ENCODE measurements around the gene SLAMF7.

DNA sequence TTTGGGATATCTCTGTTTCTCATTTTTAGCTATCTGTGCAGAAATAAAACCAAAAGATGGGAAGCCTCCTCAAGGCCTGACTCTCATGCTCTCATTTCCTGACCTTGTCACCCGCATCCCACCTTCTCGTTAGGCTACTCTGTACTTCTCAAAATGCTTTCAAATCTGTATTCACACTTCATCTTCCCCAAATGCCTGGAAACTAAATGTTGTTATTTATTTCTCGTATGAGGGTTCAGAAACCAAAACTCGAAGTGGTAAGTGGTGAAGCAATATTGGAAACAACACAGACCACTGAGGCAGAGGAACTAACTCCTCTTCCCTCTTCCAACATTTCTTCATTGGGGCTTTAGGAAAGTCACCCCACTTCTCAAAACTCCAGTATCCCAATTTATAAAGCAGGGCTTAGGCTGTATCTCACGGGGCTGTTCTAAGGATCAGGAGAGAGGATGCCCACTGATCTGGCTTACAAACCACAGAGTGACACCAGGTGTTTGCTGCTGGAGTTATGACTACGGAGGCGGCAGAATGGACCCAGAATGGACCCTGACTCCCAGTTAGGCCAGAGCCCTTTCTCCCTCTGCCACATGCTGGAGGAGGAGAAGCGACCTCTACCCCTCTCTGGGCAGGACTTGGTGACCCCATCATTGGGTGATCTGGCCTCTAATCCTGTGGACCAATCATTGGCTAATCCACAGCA, 3.5 kb downstream of the SLAMF7 start:
- TF ChIP-seq, protein P1, sequence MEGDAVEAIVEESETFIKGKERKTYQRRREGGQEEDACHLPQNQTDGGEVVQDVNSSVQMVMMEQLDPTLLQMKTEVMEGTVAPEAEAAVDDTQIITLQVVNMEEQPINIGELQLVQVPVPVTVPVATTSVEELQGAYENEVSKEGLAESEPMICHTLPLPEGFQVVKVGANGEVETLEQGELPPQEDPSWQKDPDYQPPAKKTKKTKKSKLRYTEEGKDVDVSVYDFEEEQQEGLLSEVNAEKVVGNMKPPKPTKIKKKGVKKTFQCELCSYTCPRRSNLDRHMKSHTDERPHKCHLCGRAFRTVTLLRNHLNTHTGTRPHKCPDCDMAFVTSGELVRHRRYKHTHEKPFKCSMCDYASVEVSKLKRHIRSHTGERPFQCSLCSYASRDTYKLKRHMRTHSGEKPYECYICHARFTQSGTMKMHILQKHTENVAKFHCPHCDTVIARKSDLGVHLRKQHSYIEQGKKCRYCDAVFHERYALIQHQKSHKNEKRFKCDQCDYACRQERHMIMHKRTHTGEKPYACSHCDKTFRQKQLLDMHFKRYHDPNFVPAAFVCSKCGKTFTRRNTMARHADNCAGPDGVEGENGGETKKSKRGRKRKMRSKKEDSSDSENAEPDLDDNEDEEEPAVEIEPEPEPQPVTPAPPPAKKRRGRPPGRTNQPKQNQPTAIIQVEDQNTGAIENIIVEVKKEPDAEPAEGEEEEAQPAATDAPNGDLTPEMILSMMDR (IDR thresholded peaks at IDR 0.05) = no peak
- no peak for TF ChIP-seq EZH2 (IDR thresholded peaks at IDR 0.05; ENCODE audit: borderline replicate concordance, insufficient read depth, low read depth, low read length, poor library complexity, severe bottlenecking)

Data from B cell (primary cell).